HG03159 (cell line): ENCODE results near the gene RHBDD1.

ENCODE experiments used
- ATAC-seq: cut with Tn5 transposase; IDR thresholded peaks from one replicate; pipeline ENCODE4 v1.9.1; 2021; ENCODE audit warnings: mild to moderate bottlenecking, moderate library complexity; ENCODE audit not compliant: unreplicated experiment

Gene RHBDD1

GRCh38 chr2:226910384-226910783 lies 74.5 kb downstream of the RHBDD1 start:
- ATAC-seq = no peak

- ATAC-seq = no peak
These were observed 76.1 kb downstream of the RHBDD1 start for GRCh38 chr2:226911932-226912331.

GRCh38 chr2:226913641-226914040 lies 77.8 kb downstream of the RHBDD1 start:
- no peak for ATAC-seq

GRCh38 chr2:226915846-226916360 lies 80.0 kb downstream of the RHBDD1 start:
- ATAC-seq = no peak

- peak; percentile 91 for ATAC-seq
These were observed 80.8 kb downstream of the RHBDD1 start for GRCh38 chr2:226916669-226917068.

- no peak for ATAC-seq
These were observed 96.6 kb downstream of the RHBDD1 start for GRCh38 chr2:226932443-226932842.

- ATAC-seq = no peak
These were observed 98.8 kb downstream of the RHBDD1 start for GRCh38 chr2:226934546-226935201.

GRCh38 chr2:226943862-226944620 lies 108.2 kb downstream of the RHBDD1 start:
- ATAC-seq = peak; percentile 91

- no peak for ATAC-seq
These were observed 117.4 kb downstream of the RHBDD1 start for GRCh38 chr2:226953206-226953605.

GRCh38 chr2:226953826-226954225 lies 118.0 kb downstream of the RHBDD1 start:
- ATAC-seq = no peak

- ATAC-seq = no peak
These were observed 120.8 kb downstream of the RHBDD1 start for GRCh38 chr2:226956659-226957058.

GRCh38 chr2:226959418-226959817 lies 123.6 kb downstream of the RHBDD1 start:
- no peak for ATAC-seq

GRCh38 chr2:226962176-226962773 lies 126.4 kb downstream of the RHBDD1 start:
- ATAC-seq = no peak

GRCh38 chr2:226963528-226963927 lies 127.7 kb downstream of the RHBDD1 start:
- ATAC-seq = no peak

- ATAC-seq = no peak
These were observed 129.5 kb downstream of the RHBDD1 start for GRCh38 chr2:226965376-226965775.

- ATAC-seq = no peak
These were observed 133.7 kb downstream of the RHBDD1 start for GRCh38 chr2:226969417-226970080.

- ATAC-seq = peak; percentile 67
These were observed 134.5 kb downstream of the RHBDD1 start for GRCh38 chr2:226970362-226970761.

GRCh38 chr2:226971084-226971483 lies 135.2 kb downstream of the RHBDD1 start:
- ATAC-seq = peak; percentile 43

GRCh38 chr2:226971770-226972169 lies 135.9 kb downstream of the RHBDD1 start:
- peak; percentile 49 for ATAC-seq

- ATAC-seq = no peak
These were observed 138.0 kb downstream of the RHBDD1 start for GRCh38 chr2:226973816-226974215.

GRCh38 chr2:226977775-226978190 lies 141.9 kb downstream of the RHBDD1 start:
- no peak for ATAC-seq
